Neural cell (in vitro differentiated cells): Measurements from ENCODE around the gene C11orf71. TPM values are rescaled to one million over a fixed set of nuclear protein-coding genes. Genes with fewer than 3 reads are reported as not detected.

Experiments
- H2AFZ ChIP-seq: fragments of 200-600, 300-800 bp; sonication (generic), shearing (Covaris generic); 2 replicates; pipeline ENCODE4 v1.6.0; 2014; ENCODE audit warnings: low read depth, mild to moderate bottlenecking, antibody characterized with exemption, low read length, moderate library complexity
- H3F3A ChIP-seq: fragments of 200-600 bp; shearing (Covaris generic); 2 replicates; pipeline ENCODE4 v1.6.1; 2016; ENCODE audit warnings: mild to moderate bottlenecking, moderate library complexity, mixed read lengths, antibody characterized with exemption, low read length; ENCODE audit not compliant: insufficient read depth, poor library complexity, severe bottlenecking
- H3K27ac ChIP-seq: fragments of 200-600, 300-800 bp; sonication (generic), shearing (Covaris generic); 2 replicates; pipeline ENCODE4 v1.5.1; 2014; ENCODE audit warnings: mild to moderate bottlenecking, low read length, moderate library complexity
- H3K27me3 ChIP-seq: fragments of 300-800, 200-600 bp; sonication (generic), shearing (Covaris generic); 2 replicates; pipeline ENCODE4 v1.6.0; 2014; ENCODE audit warnings: mild to moderate bottlenecking, low read depth, low read length, moderate library complexity; ENCODE audit not compliant: insufficient read depth
- H3K36me3 ChIP-seq: fragments of 300-800, 200-600 bp; sonication (generic), shearing (Covaris generic); 2 replicates; pipeline ENCODE4 v1.5.1; 2014; ENCODE audit warnings: mild to moderate bottlenecking, antibody characterized with exemption, low read length, moderate library complexity; ENCODE audit not compliant: insufficient read depth
- H3K4me2 ChIP-seq: fragments of 300-800, 200-600 bp; sonication (generic), shearing (Covaris generic); 2 replicates; pipeline ENCODE4 v1.6.0; 2014; ENCODE audit warnings: mild to moderate bottlenecking, low read length
- H3K4me3 ChIP-seq: fragments of 300-800, 200-600 bp; sonication (generic), shearing (Covaris generic); 2 replicates; pipeline ENCODE4 v1.5.1; 2014; ENCODE audit warnings: mild to moderate bottlenecking, low read length, moderate library complexity
- H3K79me2 ChIP-seq: fragments of 200-600 bp; shearing (Covaris generic); replicated peaks from 2 replicates; pipeline ENCODE4 v1.6.0; 2014; ENCODE audit warnings: mild to moderate bottlenecking, low read length, moderate library complexity; ENCODE audit not compliant: insufficient read depth
- H3K9ac ChIP-seq: fragments of 300-800, 200-600 bp; sonication (generic), shearing (Covaris generic); 2 replicates; pipeline ENCODE4 v1.6.1; 2016; ENCODE audit warnings: mild to moderate bottlenecking, low read length, mixed read lengths
- H3K9me2 ChIP-seq: fragments of 200-600 bp; shearing (Covaris generic); 2 replicates; pipeline ENCODE4 v1.6.1; 2016; ENCODE audit warnings: mild to moderate bottlenecking, low read length, mixed read lengths; ENCODE audit not compliant: insufficient read depth
- H3K9me3 ChIP-seq: fragments of 200-600, 300-800 bp; sonication (generic), shearing (Covaris generic); 2 replicates; pipeline ENCODE4 v1.6.1; 2016; ENCODE audit warnings: mild to moderate bottlenecking, mixed run types, low read length, moderate library complexity, mixed read lengths
- H4K20me1 ChIP-seq: fragments of 200-600 bp; shearing (Covaris generic); 2 replicates; pipeline ENCODE4 v1.6.1; 2016; ENCODE audit warnings: mild to moderate bottlenecking, mixed run types; ENCODE audit not compliant: insufficient read depth
- CTCF ChIP-seq: fragments of 450-650 bp; IDR thresholded peaks from 2 replicates; pipeline ENCODE4 v1.5.1; 2014; ENCODE audit warnings: antibody characterized with exemption, mild to moderate bottlenecking, moderate library complexity; ENCODE audit not compliant: poor library complexity, severe bottlenecking
- EP300 ChIP-seq: fragments of 450-650 bp; conservative IDR thresholded peaks from 2 replicates; pipeline ENCODE4 v1.6.1; 2014; ENCODE audit warnings: antibody characterized with exemption, mild to moderate bottlenecking, moderate library complexity; ENCODE audit not compliant: poor library complexity, severe bottlenecking
- EZH2 ChIP-seq: fragments of 200-600, 300-800 bp; shearing (Covaris generic), sonication (generic); IDR thresholded peaks from 2 replicates; pipeline ENCODE4 v1.6.1; 2014; ENCODE audit warnings: antibody characterized with exemption, low read length, borderline replicate concordance, mild to moderate bottlenecking; ENCODE audit not compliant: insufficient read depth, poor library complexity, severe bottlenecking
- MXI1 ChIP-seq: fragments of 450-650 bp; conservative IDR thresholded peaks from 2 replicates; pipeline ENCODE4 v1.6.1; 2014; ENCODE audit warnings: antibody characterized with exemption, mild to moderate bottlenecking; ENCODE audit not compliant: poor library complexity, severe bottlenecking
- POLR2AphosphoS5 ChIP-seq: IDR thresholded peaks from 2 replicates; pipeline ENCODE4 v1.6.1; 2012
- RAD21 ChIP-seq: fragments of 450-650 bp; conservative IDR thresholded peaks from 2 replicates; pipeline ENCODE4 v1.6.1; 2014; ENCODE audit warnings: antibody characterized with exemption, mild to moderate bottlenecking, moderate library complexity
- REST ChIP-seq: IDR thresholded peaks from 2 replicates; pipeline ENCODE4 v1.6.1; 2012; ENCODE audit warnings: borderline replicate concordance
- SMC3 ChIP-seq: fragments of 450-650 bp; conservative IDR thresholded peaks from 2 replicates; pipeline ENCODE4 v1.6.1; 2014; ENCODE audit warnings: antibody characterized with exemption, mild to moderate bottlenecking, moderate library complexity; ENCODE audit not compliant: poor library complexity
- TAF1 ChIP-seq: IDR thresholded peaks from 2 replicates; pipeline ENCODE4 v1.6.1; 2012; ENCODE audit warnings: low read depth
- polyA plus RNA-seq: library from polyadenylated mRNA; depleted of rRNA; stranded (reverse); fragments of >200 nt; gene quantifications from 2 replicates; pipeline ENCODE4 v1.2.3, GENCODE V29; 2014

Gene C11orf71
- polyA plus RNA-seq, 1 donor from 2014 or later: 29.9 TPM

- H3K36me3 ChIP-seq: no peaks in the 10 kb centered on the region
- no peaks in the 10 kb centered on the region for H3K9me2 ChIP-seq
- no peaks in the 10 kb centered on the region for H3K27me3 ChIP-seq
- no peak overlapping the region for H3K4me3 ChIP-seq
- H4K20me1 ChIP-seq: no peaks in the 10 kb centered on the region
- TF ChIP-seq REST (no peak), RAD21 (no peak), POLR2AphosphoS5 (no peak), CTCF (no peak), TAF1 (no peak)
- H3F3A ChIP-seq: no peaks in the 10 kb centered on the region
- H3K9ac ChIP-seq: no peak overlapping the region
- H2AFZ ChIP-seq: no peak overlapping the region
- H3K9me3 ChIP-seq: no peaks in the 10 kb centered on the region
- no peak overlapping the region for H3K27ac ChIP-seq
- no peaks in the 10 kb centered on the region for H3K79me2 ChIP-seq
- H3K4me2 ChIP-seq: no peak overlapping the region
Observed at GRCh38 chr11:114386131-114386530, 14.2 kb downstream of the C11orf71 start.

DNA sequence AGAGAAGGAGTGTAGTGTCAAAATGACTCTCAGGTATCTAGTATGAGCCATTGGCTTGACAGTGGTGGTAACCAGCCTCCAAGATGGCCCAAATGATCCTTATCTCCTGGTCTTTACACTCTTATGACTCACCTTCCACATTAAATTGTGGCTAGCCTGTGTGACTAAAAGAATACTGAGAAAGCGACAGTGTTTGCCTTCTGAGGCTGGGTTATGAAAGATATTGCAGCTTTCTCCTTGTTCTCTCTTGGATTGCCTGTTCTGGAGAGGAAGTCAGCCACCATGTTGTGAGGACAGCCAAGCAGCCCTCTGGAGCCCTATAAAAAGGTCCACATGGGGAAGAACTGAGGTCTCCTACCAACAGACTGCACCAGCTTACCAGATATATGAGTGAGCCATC lies 15.8 kb downstream of the C11orf71 start:
- Histone ChIP-seq H3K27ac (no peak overlapping the region), H3K36me3 (no peaks in the 10 kb centered on the region), H3K9me3 (no peaks in the 10 kb centered on the region), H3K4me2 (no peak overlapping the region), H3K9me2 (no peaks in the 10 kb centered on the region), H3K79me2 (no peaks in the 10 kb centered on the region), H4K20me1 (no peaks in the 10 kb centered on the region), H3F3A (no peaks in the 10 kb centered on the region), H3K4me3 (no peak overlapping the region), H2AFZ (no peak overlapping the region), H3K27me3 (no peaks in the 10 kb centered on the region), H3K9ac (no peak overlapping the region)
- no peak for TF ChIP-seq CTCF
- no peak for TF ChIP-seq RAD21
- TF ChIP-seq REST: no peak
- TF ChIP-seq POLR2AphosphoS5: no peak
- no peak for TF ChIP-seq MXI1
- TF ChIP-seq TAF1: no peak
- TF ChIP-seq EP300: no peak
- no peak for TF ChIP-seq SMC3
- no peak for TF ChIP-seq EZH2
